ENCODE data around the gene ACSF2.

Gene ACSF2

DNA sequence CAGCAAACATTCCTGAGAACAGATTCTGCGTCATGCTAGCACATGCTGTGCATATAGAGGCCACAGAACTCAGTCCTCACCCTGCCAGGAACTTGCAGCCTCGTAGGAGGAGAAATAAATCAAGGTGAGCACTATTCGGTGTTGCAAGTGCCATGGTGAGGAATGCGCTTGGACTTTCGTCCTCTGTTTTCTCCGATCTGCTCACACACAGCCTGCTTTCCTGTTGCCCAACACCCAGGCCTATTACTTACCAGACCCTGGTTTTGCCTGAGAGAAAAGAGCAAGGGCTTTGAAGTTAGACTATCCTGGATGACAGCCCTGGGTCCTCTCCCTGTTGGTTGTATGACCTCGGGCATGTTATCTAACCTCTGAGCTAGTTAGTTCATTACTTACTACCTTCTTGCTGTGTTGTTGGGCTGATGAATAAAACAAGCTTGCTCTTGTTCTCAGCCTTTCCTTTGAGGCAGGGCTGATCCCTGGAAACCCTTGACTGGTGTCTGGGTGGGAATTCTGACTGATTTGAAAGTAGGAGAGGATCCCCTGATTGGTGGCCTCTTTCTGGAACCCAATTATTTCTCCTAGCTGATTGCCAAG, 2.9 kb downstream of the ACSF2 start:
- TF ChIP-seq, protein P1, sequence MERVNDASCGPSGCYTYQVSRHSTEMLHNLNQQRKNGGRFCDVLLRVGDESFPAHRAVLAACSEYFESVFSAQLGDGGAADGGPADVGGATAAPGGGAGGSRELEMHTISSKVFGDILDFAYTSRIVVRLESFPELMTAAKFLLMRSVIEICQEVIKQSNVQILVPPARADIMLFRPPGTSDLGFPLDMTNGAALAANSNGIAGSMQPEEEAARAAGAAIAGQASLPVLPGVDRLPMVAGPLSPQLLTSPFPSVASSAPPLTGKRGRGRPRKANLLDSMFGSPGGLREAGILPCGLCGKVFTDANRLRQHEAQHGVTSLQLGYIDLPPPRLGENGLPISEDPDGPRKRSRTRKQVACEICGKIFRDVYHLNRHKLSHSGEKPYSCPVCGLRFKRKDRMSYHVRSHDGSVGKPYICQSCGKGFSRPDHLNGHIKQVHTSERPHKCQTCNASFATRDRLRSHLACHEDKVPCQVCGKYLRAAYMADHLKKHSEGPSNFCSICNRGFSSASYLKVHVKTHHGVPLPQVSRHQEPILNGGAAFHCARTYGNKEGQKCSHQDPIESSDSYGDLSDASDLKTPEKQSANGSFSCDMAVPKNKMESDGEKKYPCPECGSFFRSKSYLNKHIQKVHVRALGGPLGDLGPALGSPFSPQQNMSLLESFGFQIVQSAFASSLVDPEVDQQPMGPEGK (CRISPR knock-in tag; IDR thresholded peaks at IDR 0.05; ENCODE audit: borderline replicate concordance): no peak
- no peak for TF ChIP-seq GLIS3 (CRISPR knock-in tag; IDR thresholded peaks at IDR 0.05)
- TF ChIP-seq, protein P2, sequence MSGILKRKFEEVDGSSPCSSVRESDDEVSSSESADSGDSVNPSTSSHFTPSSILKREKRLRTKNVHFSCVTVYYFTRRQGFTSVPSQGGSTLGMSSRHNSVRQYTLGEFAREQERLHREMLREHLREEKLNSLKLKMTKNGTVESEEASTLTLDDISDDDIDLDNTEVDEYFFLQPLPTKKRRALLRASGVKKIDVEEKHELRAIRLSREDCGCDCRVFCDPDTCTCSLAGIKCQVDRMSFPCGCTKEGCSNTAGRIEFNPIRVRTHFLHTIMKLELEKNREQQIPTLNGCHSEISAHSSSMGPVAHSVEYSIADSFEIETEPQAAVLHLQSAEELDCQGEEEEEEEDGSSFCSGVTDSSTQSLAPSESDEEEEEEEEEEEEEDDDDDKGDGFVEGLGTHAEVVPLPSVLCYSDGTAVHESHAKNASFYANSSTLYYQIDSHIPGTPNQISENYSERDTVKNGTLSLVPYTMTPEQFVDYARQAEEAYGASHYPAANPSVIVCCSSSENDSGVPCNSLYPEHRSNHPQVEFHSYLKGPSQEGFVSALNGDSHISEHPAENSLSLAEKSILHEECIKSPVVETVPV (CRISPR knock-in tag; IDR thresholded peaks at IDR 0.05): no peak
- no peak for ATAC-seq

GRCh38 chr17:50429793-50430192, 3.8 kb downstream of the ACSF2 start:
- ATAC-seq: no peak
- TF ChIP-seq ZC3H10 (CRISPR knock-in tag; IDR thresholded peaks at IDR 0.05) (no peak), OSR1 (CRISPR knock-in tag; IDR thresholded peaks at IDR 0.05) (no peak)

- no peak for ATAC-seq
- TF ChIP-seq, protein P3, sequence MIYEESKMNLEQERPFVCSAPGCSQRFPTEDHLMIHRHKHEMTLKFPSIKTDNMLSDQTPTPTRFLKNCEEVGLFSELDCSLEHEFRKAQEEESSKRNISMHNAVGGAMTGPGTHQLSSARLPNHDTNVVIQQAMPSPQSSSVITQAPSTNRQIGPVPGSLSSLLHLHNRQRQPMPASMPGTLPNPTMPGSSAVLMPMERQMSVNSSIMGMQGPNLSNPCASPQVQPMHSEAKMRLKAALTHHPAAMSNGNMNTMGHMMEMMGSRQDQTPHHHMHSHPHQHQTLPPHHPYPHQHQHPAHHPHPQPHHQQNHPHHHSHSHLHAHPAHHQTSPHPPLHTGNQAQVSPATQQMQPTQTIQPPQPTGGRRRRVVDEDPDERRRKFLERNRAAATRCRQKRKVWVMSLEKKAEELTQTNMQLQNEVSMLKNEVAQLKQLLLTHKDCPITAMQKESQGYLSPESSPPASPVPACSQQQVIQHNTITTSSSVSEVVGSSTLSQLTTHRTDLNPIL (CRISPR knock-in tag; IDR thresholded peaks at IDR 0.05; ENCODE audit: low read depth): no peak
- no peak for TF ChIP-seq ARNTL (CRISPR knock-in tag; IDR thresholded peaks at IDR 0.05; ENCODE audit: borderline replicate concordance, low read depth)
- TF ChIP-seq, protein P2 (CRISPR knock-in tag; IDR thresholded peaks at IDR 0.05): no peak
- no peak for TF ChIP-seq ZNF8 (CRISPR knock-in tag; IDR thresholded peaks at IDR 0.05)
- TF ChIP-seq SNAI2 (CRISPR knock-in tag; IDR thresholded peaks at IDR 0.05): no peak
Observed at GRCh38 chr17:50430821-50431618, 5.0 kb downstream of the ACSF2 start.

DNA sequence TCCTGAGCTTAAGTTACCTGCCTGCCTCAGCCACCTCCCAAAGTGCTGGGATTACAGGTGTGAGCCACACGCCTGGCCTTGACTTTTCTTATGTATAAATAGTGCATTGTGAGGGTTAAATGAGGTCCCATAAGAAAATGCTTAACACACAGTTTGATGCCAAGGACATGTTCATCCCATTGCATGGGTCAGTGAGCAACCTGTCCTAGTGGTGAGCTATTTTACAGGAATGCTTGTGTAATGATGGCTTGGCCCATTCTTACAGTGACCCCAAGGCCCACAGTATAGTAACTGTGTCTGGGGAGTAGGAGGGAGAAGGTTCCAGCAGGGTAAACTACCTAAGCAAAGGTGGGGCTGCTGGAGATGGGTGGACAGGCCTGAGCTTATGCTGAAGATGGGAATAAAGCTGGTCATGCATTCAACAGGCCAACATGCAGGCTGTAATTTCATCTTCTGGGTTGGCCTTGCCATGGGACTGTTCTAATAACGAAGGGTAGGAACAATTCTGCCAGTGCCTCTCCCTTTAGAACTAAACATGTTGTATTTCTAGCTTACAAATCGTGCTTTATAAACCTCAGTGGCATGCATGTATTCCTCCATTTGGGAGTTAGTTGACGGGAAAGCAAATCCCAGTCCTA, 6.2 kb downstream of the ACSF2 start:
- TF ChIP-seq BACH2 (CRISPR knock-in tag; IDR thresholded peaks at IDR 0.05; ENCODE audit: borderline replicate concordance): no peak
- no peak for ATAC-seq

DNA sequence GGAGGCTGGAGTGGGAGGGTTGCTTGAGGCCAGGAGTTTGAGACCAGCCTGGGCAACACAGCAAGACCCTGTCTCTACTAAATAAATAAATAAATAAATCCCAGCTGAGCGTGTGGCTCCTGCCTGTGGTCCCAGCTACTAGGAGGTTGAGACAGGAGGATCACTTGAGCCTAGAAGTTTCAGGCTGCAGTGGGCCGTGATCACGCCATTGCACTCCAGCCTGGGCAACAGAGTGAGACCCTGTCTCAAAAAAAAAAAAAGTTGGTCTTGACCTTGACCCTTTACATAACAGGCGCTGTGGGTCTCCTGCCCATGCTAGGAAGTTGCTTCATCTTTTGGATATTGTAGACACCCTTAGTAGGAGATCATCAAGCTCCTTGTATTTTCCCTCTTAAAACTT, 11.4 kb downstream of the ACSF2 start:
- no peak for TF ChIP-seq ZC3H10 (CRISPR knock-in tag; IDR thresholded peaks at IDR 0.05)
- no peak for TF ChIP-seq TOX (CRISPR knock-in tag; IDR thresholded peaks at IDR 0.05; ENCODE audit: borderline replicate concordance)
- no peak for TF ChIP-seq RARB (CRISPR knock-in tag; IDR thresholded peaks at IDR 0.05)
- no peak for ATAC-seq

DNA sequence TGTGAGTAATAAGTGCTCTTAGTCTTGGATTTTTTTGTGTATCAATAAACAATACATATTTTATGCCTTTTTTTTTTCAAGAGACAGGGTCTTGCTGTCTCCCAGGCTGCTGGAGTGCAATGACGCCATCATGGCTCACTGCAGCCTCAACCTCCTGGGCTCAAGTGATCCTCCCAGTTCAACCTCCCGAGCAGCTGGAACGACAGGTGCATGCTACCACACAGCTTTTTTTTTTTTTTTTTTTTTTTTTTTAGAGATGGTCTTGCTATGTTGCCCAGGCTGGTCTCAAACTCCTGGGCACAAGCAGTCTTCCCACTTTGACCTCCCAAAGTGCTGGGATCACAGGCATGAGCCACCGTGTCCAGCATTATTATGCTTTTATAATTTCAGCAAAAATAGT, 13.0 kb downstream of the ACSF2 start:
- ATAC-seq: no peak

More for the DNA sequence above, 13.0 kb downstream of the ACSF2 start:
- TF ChIP-seq, protein P4, sequence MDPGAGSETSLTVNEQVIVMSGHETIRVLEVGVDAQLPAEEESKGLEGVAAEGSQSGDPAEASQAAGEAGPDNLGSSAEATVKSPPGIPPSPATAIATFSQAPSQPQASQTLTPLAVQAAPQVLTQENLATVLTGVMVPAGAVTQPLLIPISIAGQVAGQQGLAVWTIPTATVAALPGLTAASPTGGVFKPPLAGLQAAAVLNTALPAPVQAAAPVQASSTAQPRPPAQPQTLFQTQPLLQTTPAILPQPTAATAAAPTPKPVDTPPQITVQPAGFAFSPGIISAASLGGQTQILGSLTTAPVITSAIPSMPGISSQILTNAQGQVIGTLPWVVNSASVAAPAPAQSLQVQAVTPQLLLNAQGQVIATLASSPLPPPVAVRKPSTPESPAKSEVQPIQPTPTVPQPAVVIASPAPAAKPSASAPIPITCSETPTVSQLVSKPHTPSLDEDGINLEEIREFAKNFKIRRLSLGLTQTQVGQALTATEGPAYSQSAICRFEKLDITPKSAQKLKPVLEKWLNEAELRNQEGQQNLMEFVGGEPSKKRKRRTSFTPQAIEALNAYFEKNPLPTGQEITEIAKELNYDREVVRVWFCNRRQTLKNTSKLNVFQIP (CRISPR knock-in tag; IDR thresholded peaks at IDR 0.05; ENCODE audit: borderline replicate concordance, low read depth): no peak
- TF ChIP-seq ZNF565 (CRISPR knock-in tag; conservative IDR thresholded peaks at IDR 0.05; ENCODE audit: low read depth): no peak
- no peak for TF ChIP-seq ESRRG (CRISPR knock-in tag; IDR thresholded peaks at IDR 0.05)
- no peak for TF ChIP-seq ZNF70 (CRISPR knock-in tag; IDR thresholded peaks at IDR 0.05)
- TF ChIP-seq PPARA (CRISPR knock-in tag; IDR thresholded peaks at IDR 0.05; ENCODE audit: borderline replicate concordance): no peak
- no peak for TF ChIP-seq ARNTL (CRISPR knock-in tag; IDR thresholded peaks at IDR 0.05; ENCODE audit: borderline replicate concordance, low read depth)
- no peak for TF ChIP-seq ISL1 (CRISPR knock-in tag; IDR thresholded peaks at IDR 0.05)
- no peak for TF ChIP-seq ZFP30 (CRISPR knock-in tag; IDR thresholded peaks at IDR 0.05)
- TF ChIP-seq, protein P1 (CRISPR knock-in tag; IDR thresholded peaks at IDR 0.05; ENCODE audit: borderline replicate concordance): no peak
- TF ChIP-seq TOX (CRISPR knock-in tag; IDR thresholded peaks at IDR 0.05; ENCODE audit: borderline replicate concordance): no peak
- no peak for TF ChIP-seq GLIS3 (CRISPR knock-in tag; IDR thresholded peaks at IDR 0.05)
- no peak for TF ChIP-seq TCF4 (CRISPR knock-in tag; IDR thresholded peaks at IDR 0.05; ENCODE audit: borderline replicate concordance)

All from SK-N-SH treated with all-trans-retinoic acid at 6 μM for 48 hours (cell line).